GM19397 (cell line): Measurements from ENCODE around the gene FSD1.
"Not testable (repeated sequence)": the region's sequence is repeated elsewhere in the genome, so short reads cannot be mapped to it uniquely, and the experiment has no call there.

Experiments
- ATAC-seq: cut with Tn5 transposase; IDR thresholded peaks from one replicate; pipeline ENCODE4 v1.9.1; 2021; ENCODE audit warnings: mild to moderate bottlenecking, moderate library complexity; ENCODE audit not compliant: unreplicated experiment

Gene FSD1

DNA sequence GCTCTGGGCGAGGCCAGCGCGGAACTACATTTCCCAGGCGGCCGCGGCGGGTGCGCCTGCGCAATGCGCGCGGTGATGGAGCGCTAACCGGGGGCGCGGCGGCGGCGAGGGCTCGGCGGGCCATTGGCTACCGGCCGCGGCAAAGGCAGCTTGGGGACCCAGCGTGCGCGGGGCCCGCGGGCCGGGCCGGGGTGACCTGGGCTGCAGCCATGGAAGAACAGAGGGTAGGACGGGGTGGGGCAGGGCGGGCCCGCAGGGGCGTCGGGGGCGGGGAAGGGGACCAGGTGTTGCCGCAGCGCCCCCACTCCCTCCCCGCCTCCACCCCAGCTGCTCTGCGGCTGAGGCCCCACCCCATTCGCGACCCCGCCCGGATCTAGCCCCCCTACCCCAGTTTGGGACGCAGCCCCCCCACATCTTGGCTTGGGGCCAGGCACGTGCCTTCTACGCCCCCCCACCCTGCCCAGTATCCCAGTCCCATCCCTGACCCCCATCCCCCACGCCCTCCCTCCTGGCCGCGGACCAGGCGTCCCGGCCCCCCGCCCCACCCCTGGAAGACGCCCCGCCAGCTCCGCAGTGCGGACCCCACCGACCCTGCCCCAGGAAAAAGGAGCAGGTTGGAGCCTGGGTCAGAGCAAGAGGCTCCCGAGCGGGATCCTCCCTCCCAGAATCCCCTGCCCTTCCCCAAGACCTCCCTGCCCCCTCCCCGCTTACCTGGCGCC, at the start of gene FSD1:
TSS of gene FSD1 (plus strand) at position 61 of the 719 bp plus-strand sequence. CDS start at position 210, 149 bp downstream.
- no peak for ATAC-seq

GRCh38 chr19:4256563-4256962, 47.8 kb upstream of the FSD1 start:
- no peak for ATAC-seq

- no peak for ATAC-seq
Measured at GRCh38 chr19:4257025-4257424, 47.4 kb upstream of the FSD1 start.

DNA sequence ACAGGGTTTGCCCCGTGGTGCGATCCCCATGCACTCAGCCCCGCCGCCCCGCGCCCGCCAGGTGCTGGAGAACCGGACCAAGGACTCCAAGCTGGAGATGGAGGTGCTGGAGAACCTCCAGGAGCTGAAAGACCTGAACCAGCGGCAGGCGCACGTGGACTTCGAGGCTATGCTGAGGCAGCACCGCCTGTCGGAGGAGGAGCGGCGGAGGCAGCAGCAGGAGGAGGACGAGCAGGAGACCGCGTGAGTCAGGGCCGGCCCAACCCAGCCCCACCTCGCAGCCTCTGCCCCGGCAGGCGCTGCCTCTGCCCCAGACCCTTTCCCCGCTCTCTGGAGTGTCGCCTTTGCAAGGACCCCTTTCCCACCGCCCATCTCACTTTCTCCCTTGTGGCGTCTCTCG, 46.2 kb upstream of the FSD1 start:
- ATAC-seq: no peak

DNA sequence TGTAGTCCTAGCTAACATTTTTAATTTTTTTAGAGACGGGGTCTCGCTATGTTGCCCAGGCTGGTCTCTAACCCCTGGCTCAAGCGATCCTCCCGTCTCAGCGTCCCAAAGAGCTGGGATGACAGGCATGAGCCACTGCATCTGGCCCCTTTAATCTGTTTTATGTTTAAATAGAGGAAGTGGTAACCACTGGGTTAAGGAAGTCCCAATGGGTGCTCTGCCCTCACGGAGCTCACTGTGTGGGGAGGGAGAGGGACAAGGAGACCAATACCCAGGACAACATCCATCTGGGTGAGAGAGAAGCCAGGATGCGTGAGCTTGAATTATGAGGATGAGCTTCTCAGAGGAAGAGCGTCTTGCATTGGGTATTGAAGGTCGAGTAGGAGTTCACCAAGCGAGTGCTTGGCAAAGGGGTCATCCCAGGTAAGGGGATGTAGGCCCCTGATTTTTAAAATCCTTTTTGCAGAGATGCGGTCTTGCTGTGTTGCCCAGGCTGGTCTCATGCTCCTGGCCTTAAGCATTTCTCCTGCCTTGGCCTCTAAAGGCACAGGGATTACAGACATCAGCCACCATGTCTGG, 43.7 kb upstream of the FSD1 start:
- no peak for ATAC-seq

- no peak for ATAC-seq
Measured at GRCh38 chr19:4264812-4265211, 39.6 kb upstream of the FSD1 start.

DNA sequence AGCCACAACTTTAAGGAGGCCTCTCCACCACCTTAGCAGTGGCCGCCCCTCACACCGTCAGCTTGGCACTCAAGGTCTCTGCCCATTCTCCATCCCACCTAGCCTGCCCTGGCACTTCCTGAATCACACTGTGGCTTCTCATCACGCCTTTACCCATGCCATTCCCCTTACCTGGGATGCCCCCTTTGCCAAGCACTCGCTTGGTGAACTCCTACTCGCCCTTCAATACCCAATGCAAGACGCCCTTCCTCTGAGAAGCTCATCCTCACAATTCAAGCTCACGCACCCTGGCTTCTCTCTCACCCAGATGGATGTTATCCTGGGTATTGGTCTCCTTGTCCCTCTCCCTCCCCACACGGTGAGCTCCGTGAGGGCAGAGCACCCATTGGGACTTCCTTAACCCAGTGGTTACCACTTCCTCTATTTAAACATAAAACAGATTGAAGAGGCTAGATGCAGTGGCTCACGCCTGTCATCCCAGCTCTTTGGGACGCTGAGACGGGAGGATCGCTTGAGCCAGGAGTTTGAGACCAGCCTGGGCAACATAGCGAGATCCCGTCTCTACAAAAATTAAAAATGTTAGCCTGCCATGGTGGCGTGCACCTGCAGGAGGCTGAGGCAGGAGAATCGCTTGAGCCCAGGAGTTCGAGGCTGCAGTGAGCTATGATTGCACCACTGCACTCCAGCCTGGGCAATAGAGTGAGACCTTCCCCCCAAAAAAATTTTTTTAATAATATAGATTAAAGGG, 38.0 kb upstream of the FSD1 start:
- ATAC-seq: no peak

DNA sequence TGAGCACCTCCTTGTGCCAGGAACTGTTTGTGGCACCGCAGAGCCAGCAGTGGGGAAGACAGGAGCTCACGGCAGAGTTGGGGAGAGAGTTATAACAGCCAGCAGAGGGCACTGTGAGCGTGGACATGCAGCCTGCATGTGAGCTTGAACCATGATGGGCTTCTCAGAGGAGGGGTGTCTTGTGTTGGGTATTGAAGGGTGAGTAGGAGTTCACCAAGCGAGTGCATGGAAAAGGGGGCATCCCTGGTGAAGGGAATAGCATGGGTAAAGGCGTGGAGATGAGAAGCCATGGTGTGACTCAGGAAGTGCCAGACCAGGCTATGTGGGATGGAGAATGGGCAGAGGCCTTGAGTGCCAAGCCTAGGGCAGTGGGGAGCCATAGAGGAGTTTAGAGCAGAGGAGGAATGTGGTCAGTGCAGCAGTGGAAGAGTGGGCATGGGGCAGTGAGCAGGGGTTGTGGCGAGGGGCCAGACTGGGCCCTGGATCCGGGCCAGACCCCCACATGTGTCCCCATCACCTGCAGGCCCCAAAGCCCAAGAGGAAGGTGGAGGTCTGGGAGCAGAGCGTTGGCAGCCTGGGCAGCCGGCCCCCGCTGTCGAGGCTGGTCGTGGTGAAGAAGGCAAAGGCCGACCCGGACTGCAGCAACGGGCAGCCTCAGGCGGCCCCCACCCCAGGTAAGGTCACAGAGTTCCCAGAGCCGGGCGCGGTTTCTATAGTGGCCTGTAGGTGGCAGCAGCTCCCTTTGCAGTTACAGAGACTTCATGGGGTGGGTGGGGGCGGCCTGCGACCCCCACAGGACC, 37.1 kb upstream of the FSD1 start:
- ATAC-seq: no peak

GRCh38 chr19:4267901-4268815, 36.2 kb upstream of the FSD1 start:
- no peak for ATAC-seq

GRCh38 chr19:4268816-4269430, 35.5 kb upstream of the FSD1 start:
- ATAC-seq: no peak

DNA sequence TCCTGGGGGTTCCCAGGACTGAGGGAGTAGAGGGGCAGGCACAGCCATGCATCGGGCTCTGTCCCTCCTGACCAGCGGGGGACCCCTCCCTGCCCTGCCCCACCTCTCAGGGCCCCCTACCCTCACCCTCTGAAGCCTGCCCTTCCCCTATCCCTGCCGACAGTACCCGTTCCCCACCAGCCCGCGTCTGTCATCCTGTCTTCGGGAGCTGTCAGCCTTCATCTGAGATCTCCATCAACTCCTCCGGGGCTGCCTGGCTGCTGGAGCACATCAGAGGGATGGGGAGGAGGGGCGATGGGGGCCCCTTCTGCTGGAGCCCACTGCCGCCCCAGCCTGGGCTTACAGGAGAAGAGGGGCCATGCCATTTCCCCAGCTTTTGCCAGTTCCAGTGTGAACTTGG, 31.5 kb upstream of the FSD1 start:
- ATAC-seq: no peak

- not testable (repeated sequence) for ATAC-seq
Measured at GRCh38 chr19:4274321-4274686, 30.1 kb upstream of the FSD1 start.

DNA sequence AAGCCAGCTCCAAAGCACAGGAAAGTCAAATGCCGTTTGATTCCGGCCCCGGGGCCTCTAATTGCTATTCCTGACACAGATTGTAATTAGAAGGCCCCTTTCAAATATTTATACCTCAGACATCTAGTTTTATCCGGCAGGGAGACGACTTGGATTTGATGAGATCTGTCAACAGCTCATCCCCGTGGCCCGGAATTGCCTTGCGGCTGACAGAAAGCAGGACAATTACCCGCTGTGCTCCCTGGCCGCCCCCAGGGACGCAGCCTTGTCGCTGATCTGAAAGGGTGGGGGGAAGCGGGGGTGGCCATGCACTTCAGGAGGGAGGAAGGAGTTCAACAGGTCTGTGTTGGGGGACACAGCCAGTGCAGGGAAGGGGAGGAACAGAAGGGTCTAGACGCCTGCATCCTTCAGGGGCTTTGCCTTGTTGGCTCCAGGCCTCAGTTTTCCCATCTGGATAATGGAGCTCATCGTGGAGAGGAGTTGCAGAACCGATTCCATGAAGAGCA, 27.2 kb upstream of the FSD1 start:
- no peak for ATAC-seq

GRCh38 chr19:4278010-4278409, 26.4 kb upstream of the FSD1 start:
- ATAC-seq: no peak

GRCh38 chr19:4278419-4279266, 25.8 kb upstream of the FSD1 start, which contains the start of gene SHD:
Gene SHD (plus strand): TSS chr19:4279266. CDS start chr19:4280064, 798 bp downstream.
- no peak for ATAC-seq

- no peak for ATAC-seq
Measured at GRCh38 chr19:4279267-4279529, 25.2 kb upstream of the FSD1 start.

DNA sequence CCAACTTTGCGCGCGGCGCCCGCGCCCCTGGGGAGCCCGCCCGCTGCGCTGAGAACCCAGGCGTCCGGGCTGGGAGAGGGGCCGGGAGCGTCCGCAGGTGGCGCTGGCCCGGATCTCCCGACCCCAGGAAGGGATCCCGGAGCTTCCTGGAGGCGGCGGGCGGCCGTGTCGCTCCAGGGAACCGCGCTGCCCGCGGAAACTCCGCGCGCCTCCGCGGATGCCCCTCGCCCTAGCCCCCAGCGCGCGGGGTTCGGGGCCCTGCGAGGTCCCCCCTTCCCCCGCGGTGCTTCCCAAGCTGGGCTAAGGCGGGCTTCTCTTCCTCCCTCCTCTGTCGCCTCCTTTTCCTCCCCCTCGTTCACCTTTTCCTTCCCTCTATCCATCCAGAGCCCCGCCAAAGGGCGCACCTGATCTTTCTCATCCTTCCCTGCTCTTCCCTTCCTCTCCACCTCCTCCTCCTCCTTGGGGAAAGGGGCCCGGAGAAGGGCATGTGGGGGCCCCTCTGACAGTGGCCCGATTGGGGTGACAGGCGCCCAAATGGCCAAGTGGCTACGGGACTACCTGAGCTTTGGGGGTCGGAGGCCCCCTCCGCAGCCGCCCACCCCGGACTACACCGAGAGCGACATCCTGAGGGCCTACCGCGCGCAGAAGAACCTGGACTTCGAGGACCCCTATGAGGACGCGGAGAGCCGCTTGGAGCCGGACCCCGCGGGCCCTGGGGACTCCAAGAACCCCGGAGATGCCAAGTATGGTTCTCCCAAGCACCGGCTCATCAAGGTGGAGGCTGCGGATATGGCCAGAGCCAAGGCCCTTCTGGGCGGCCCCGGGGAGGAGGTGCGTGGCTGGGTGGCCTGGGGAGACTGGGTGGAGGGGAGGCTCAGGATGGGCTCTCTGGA, 24.6 kb upstream of the FSD1 start:
- no peak for ATAC-seq
